ENCODE results near the gene SNAI3. TPM values are rescaled to one million over a fixed set of nuclear protein-coding genes. Genes with fewer than 3 reads are reported as not detected.

Gene SNAI3
- total RNA-seq (2014; rRNA removed; shearing (Covaris generic)) = 2.0 and 2.9 TPM in 2 replicates

DNA sequence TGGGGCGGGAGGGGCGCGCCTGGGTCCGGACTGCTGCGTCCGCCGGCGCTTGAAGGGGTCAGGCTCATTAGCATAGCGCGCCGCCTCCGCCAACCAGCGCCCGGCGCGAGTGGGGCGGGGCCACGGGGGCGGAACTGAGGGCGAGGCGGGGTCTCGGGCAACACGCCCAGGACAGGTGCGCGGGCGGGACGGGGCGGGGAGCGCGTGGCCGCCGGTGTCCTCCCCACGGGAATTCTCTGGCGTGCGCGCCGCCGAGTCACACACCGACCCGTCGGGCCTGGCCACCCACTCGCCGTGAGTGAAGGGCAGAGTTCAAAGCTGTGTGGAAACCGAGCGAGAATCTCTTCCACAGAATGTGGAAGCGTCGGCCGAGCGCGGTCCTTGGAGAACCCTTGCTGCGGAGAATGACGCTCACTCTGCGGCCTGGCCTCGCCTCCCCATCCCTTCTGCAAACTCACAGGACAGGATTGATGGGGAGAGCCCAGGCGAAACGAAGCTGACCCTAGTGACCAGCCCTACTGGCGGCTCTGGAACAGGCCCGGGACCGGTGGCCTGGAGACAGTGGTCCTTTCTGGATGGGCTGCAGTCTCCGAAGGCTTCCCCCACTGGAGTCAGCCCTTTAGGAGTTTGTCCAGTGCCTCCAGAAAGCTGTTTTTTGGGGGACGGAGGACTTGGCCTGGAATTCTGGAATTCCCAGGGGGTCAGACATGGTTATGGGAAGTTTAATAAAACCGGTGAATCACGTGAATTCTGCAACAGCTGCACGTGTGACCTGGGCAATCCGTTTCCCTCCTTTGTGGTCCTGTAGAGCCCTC is at the start of gene SNAI3:
Gene SNAI3 (minus strand): TSS at position 69 of the 815 bp plus-strand sequence. CDS start 101 bp downstream, outside the sequence.
- peak; percentile 100 for DNase-seq
- H3K4me3 ChIP-seq (ENCODE audit: insufficient read depth, low read depth, low read length) = peak within 1 kb of the TSS; percentile 63
- H3K36me3 ChIP-seq (replicated peaks; ENCODE audit: control insufficient read depth, insufficient read depth, low read length) = no peaks in the 10 kb centered on the region
- H3K27me3 ChIP-seq (ENCODE audit: control insufficient read depth, insufficient read depth, low read length) = peaks cover 28% of the 10 kb centered on the region

DNA sequence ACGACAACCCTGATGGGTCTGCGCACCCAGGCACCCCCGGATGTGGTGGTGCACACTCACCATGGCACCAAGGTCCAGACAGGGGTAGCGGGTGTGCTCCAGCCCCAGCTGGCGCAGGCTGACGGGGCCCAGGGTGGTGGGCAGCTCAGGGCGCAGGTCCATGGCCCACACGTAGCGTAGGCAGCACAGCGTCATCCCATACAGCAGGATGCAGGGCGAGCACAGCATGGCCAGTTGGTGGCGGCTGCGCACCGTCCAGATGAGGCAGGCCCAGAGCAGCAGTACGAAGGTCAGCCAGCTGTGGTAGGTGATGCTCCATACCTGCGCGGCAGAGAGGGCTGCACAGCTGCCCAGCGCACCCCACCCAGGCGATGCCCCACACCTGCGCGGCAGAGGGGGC is 49.8 kb upstream of the SNAI3 start:
- Histone ChIP-seq H3K4me3 (ENCODE audit: insufficient read depth, low read depth, low read length) (no peak overlapping the region), H3K36me3 (replicated peaks; ENCODE audit: control insufficient read depth, insufficient read depth, low read length) (peaks cover 3% of the 10 kb centered on the region), H3K27me3 (ENCODE audit: control insufficient read depth, insufficient read depth, low read length) (no peaks in the 10 kb centered on the region)
- DNase-seq = no peak

GRCh38 chr16:88735616-88736015 is 49.3 kb upstream of the SNAI3 start:
- Histone ChIP-seq H3K4me3 (ENCODE audit: insufficient read depth, low read depth, low read length) (no peak overlapping the region), H3K27me3 (ENCODE audit: control insufficient read depth, insufficient read depth, low read length) (no peaks in the 10 kb centered on the region), H3K36me3 (replicated peaks; ENCODE audit: control insufficient read depth, insufficient read depth, low read length) (peaks cover 4% of the 10 kb centered on the region)
- no peak for DNase-seq

DNA sequence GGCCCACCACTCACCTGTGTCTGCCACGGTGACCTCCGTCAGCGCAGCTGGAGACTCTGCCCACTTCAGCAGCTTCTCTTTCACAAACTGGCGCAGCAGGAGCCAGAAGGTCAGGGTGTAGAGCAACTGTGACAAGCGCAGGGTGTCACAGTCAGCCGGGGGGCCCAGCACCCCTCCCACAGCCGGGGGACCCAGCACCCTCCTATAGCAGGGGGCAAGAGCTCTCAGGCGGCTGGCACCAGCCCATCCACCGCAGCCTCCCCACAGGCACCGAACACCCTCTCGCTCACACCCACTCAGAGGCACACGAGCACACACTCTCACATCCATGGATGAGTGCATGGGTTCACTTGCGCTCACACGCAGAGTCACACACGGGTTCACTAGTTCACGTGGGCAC is 48.8 kb upstream of the SNAI3 start:
- H3K4me3 ChIP-seq (ENCODE audit: insufficient read depth, low read depth, low read length) = no peak overlapping the region
- H3K27me3 ChIP-seq (ENCODE audit: control insufficient read depth, insufficient read depth, low read length) = no peaks in the 10 kb centered on the region
- peaks cover 4% of the 10 kb centered on the region for H3K36me3 ChIP-seq (replicated peaks; ENCODE audit: control insufficient read depth, insufficient read depth, low read length)
- no peak for DNase-seq

- Histone ChIP-seq H3K27me3 (ENCODE audit: control insufficient read depth, insufficient read depth, low read length) (no peaks in the 10 kb centered on the region), H3K4me3 (ENCODE audit: insufficient read depth, low read depth, low read length) (no peak overlapping the region), H3K36me3 (replicated peaks; ENCODE audit: control insufficient read depth, insufficient read depth, low read length) (peaks cover 4% of the 10 kb centered on the region)
- no peak for DNase-seq
Observed at GRCh38 chr16:88734361-88734728, 48.0 kb upstream of the SNAI3 start.

GRCh38 chr16:88733630-88734360 is 47.5 kb upstream of the SNAI3 start:
- peaks cover 4% of the 10 kb centered on the region for H3K36me3 ChIP-seq (replicated peaks; ENCODE audit: control insufficient read depth, insufficient read depth, low read length)
- H3K27me3 ChIP-seq (ENCODE audit: control insufficient read depth, insufficient read depth, low read length) = no peaks in the 10 kb centered on the region
- no peak overlapping the region for H3K4me3 ChIP-seq (ENCODE audit: insufficient read depth, low read depth, low read length)
- DNase-seq = no peak

DNA sequence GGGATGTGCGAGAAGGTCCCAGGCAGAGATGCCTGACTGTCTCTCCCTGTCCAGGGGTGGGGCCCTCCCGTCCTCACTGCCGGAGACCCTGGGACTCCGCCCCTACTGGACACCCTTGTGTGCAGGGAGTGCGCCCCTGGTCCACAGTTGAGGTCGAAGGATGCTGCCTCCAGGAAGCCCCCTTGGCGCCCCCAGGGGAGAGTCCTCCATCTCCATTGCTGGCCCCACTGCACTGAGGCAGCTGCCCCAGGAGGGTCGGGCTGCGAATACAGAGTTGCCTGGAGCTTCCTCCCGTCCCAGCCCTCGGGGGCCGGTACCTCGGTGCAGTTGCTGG is 46.6 kb upstream of the SNAI3 start:
- Histone ChIP-seq H3K36me3 (replicated peaks; ENCODE audit: control insufficient read depth, insufficient read depth, low read length) (peaks cover 4% of the 10 kb centered on the region), H3K4me3 (ENCODE audit: insufficient read depth, low read depth, low read length) (no peak overlapping the region), H3K27me3 (ENCODE audit: control insufficient read depth, insufficient read depth, low read length) (no peaks in the 10 kb centered on the region)
- no peak for DNase-seq

DNA sequence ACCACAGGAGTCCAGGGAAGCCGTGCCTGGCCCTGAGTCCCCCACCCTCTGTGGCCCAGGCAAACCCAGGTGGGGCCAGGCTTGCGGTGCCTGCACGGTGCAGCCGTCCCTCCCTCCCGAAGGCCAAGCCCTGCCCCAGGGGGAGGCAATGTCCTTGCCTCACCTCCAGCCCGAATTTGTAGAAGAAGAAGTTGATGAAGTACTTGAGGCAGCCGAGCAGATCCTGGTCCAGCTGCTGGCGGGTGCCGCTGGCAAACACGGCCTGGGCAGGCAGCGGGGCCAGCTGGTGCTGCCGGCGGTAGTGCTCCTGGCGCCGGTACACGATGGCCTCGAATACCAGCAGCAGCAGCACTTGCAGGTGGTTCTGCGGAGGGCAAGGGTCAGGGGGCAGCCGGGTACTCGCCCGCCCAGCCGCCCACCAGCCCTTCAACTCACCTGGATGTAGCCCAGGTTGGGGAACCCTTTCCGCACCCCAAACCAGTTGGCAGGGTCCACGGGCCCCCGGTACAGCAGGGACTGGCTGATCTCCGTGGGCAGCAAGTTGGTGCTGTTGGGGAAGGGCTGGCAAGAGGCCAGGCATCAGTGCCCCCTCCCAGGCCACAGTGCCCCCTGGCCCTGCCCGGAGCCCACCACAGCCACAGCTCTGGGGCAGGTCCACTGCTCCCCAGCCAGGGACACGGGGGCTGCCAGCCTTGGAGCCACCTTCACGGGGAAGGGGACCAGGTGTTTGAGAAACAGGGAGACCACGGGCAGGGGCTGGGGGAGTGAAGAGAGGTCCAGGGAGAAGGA is 46.1 kb upstream of the SNAI3 start:
- Histone ChIP-seq H3K4me3 (ENCODE audit: insufficient read depth, low read depth, low read length) (no peak overlapping the region), H3K36me3 (replicated peaks; ENCODE audit: control insufficient read depth, insufficient read depth, low read length) (peaks cover 4% of the 10 kb centered on the region), H3K27me3 (ENCODE audit: control insufficient read depth, insufficient read depth, low read length) (no peaks in the 10 kb centered on the region)
- DNase-seq = no peak

DNA sequence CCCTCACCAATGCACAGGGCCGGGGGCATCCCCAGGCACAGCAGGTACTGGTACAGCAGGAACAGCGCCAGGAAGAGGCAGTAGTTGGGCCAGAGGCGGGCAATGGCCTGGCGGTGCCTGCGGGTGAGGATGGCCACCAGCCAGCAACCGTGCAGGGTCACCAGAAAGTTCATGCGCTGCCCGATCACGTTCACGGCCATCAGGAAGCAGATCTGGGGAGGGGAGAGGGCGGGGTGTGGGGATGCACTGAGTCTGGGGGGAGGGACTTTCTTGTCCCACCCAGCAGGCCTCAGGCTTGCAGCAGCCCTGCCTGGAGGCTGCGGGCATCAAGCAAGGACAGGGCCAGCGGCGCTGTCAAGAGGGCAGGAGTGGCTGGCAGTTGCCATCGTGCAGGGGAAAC is 45.4 kb upstream of the SNAI3 start:
- Histone ChIP-seq H3K27me3 (ENCODE audit: control insufficient read depth, insufficient read depth, low read length) (no peaks in the 10 kb centered on the region), H3K4me3 (ENCODE audit: insufficient read depth, low read depth, low read length) (no peak overlapping the region), H3K36me3 (replicated peaks; ENCODE audit: control insufficient read depth, insufficient read depth, low read length) (peaks cover 4% of the 10 kb centered on the region)
- peak; percentile 93 for DNase-seq

DNA sequence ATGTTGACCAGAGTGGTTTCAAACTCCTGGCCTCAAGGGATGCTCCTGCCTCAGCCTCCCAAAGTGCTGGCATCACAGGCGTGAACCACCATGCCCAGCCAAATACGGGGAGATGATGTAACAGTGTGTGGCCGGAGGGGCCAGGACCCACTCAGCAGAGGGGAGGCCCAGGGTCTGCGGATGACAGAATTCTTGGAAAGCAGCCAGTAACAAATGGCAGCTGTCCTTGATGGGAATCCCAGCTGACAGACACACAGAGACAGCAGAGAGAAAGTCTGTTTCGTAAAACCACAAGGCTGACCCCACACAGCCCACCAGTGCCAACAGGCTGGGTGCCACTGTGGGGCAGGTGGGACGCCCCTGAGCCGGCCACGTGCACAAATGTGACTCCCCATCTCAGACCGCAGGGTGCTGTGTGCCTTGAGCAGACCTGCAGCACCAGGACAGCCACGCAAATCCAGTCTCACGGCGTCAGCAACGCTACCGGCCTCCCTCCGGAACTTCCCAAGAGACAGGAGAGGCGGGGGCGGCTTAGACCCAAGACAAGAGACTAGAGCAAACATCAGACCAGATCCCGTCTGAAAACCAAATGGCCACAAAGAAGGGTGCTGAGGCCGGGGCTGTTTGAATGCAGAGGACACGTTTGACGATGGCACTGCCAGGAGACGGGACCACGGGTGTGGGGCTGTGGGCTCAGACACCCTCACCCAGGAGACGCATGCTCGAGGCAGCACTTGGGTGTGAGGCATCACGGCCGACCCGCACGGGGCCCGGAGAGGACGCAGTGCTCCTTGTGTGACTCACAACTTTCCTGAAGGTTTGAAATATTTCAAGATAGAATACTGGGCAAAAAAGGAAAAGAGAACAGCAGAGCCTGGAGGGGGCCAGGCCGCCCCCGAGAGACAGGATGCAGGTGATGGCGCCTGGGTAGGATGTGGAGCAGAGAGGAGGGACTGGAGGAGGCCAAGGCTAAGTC is 44.6 kb upstream of the SNAI3 start:
- no peak overlapping the region for H3K4me3 ChIP-seq (ENCODE audit: insufficient read depth, low read depth, low read length)
- no peak for DNase-seq
- H3K36me3 ChIP-seq (replicated peaks; ENCODE audit: control insufficient read depth, insufficient read depth, low read length) = peaks cover 4% of the 10 kb centered on the region
- H3K27me3 ChIP-seq (ENCODE audit: control insufficient read depth, insufficient read depth, low read length) = no peaks in the 10 kb centered on the region

GRCh38 chr16:88727871-88728270 is 41.6 kb upstream of the SNAI3 start:
- no peak for DNase-seq
- Histone ChIP-seq H3K4me3 (ENCODE audit: insufficient read depth, low read depth, low read length) (no peak overlapping the region), H3K27me3 (ENCODE audit: control insufficient read depth, insufficient read depth, low read length) (no peaks in the 10 kb centered on the region), H3K36me3 (replicated peaks; ENCODE audit: control insufficient read depth, insufficient read depth, low read length) (peaks cover 1% of the 10 kb centered on the region)

DNA sequence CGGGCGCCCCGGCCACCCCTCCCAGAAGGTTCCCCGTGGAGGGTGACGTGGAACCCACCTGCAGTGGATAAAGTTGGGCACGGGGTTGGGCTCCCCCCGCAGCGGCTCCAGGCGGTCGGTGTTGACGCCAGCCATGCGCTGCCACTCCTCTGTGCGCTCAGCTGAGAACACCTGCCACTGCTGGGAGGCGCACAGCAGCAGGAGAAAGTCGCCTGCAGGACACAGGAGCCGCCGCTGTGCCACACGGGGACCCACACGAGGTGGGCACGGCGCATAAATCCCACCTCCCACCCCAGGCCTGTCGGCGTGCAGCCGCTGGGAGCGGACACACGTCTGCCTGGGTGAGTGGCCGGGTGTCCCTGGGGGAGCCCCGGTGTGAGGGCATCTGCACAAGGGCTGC is 40.7 kb upstream of the SNAI3 start:
- no peak overlapping the region for H3K4me3 ChIP-seq (ENCODE audit: insufficient read depth, low read depth, low read length)
- peaks cover 1% of the 10 kb centered on the region for H3K36me3 ChIP-seq (replicated peaks; ENCODE audit: control insufficient read depth, insufficient read depth, low read length)
- H3K27me3 ChIP-seq (ENCODE audit: control insufficient read depth, insufficient read depth, low read length) = no peaks in the 10 kb centered on the region
- DNase-seq = no peak

- no peak overlapping the region for H3K4me3 ChIP-seq (ENCODE audit: insufficient read depth, low read depth, low read length)
- H3K27me3 ChIP-seq (ENCODE audit: control insufficient read depth, insufficient read depth, low read length) = no peaks in the 10 kb centered on the region
- peaks cover 2% of the 10 kb centered on the region for H3K36me3 ChIP-seq (replicated peaks; ENCODE audit: control insufficient read depth, insufficient read depth, low read length)
- no peak for DNase-seq
Observed at GRCh38 chr16:88726408-88726749, 40.1 kb upstream of the SNAI3 start.
